ENCODE results near the gene PHEX.

GRCh38 chrX:22278375-22278774 lies 246.2 kb downstream of the PHEX start:
- TF ChIP-seq POLR2A (IDR thresholded peaks at IDR 0.05) (no peak), CTCF (IDR thresholded peaks at IDR 0.05) (no peak)
